ENCODE data around the gene NEIL1.

- TF ChIP-seq CTCF (IDR thresholded peaks at IDR 0.05) (no peak), POLR2A (IDR thresholded peaks at IDR 0.05) (no peak)
Observed at GRCh38 chr15:75321711-75322110, 25.1 kb upstream of the NEIL1 start.

Data from thyroid gland (tissue), 4 donors.